Endothelial cell of umbilical vein (primary cell): Measurements from ENCODE around the gene RRAS. TPM values are rescaled to one million over a fixed set of nuclear protein-coding genes. Genes with fewer than 3 reads are reported as not detected.

Experiments
- BruUV-seq: library from RNA; stranded (reverse); fragments of 400-500 nt; replicated peaks from 2 replicates; lab custom pipeline; 2021; lab: Mats Ljungman, UMichigan
- CTCF ChIA-PET: fragments of 300-600, 350-600 bp; sonication (Branson Sonifier 250); formaldehyde crosslinking; loops from one replicate; lab custom pipeline; 2021; ENCODE audit warnings: antibody characterized with exemption, inconsistent platforms; lab: Charles Lee
- POLR2A ChIA-PET: fragments of 300-600, 350-600 bp; sonication (Branson Sonifier 250); formaldehyde crosslinking; loops from one replicate; lab custom pipeline; 2021; ENCODE audit warnings: antibody characterized with exemption, inconsistent platforms; lab: Charles Lee
- DNase-seq: peaks from one replicate; pipeline ENCODE4 v3.0.0-alpha.2; 2011; ENCODE audit warnings: low read depth, low spot score
- FAIRE-seq: peaks from 2 replicates; lab custom pipeline; 2011; peaks lifted over from hg19 to GRCh38; lab: Jason Lieb, UNC
- H2AFZ ChIP-seq: 2 replicates; pipeline ENCODE4 v1.6.0; 2012; ENCODE audit warnings: low read depth, low read length, control low read depth, inconsistent platforms
- H3K27ac ChIP-seq: 2 replicates; pipeline ENCODE4 v1.5.1; 2011; ENCODE audit warnings: low read depth, mild to moderate bottlenecking, control low read depth, low read length, moderate library complexity; ENCODE audit not compliant: insufficient read depth
- H3K27me3 ChIP-seq, 2 experiments: 2 replicates each; pipeline versions ENCODE4 v1.6.0 to v1.6.1; 2011; ENCODE audit warnings: low read length in 2 of 2, mixed read lengths in 1 of 2; ENCODE audit not compliant: control insufficient read depth in 2 of 2, insufficient read depth in 2 of 2
- H3K36me3 ChIP-seq, 2 experiments: 2 replicates in 1 of 2; 3 replicates in 1 of 2; pipeline ENCODE4 v1.5.1; 2011; ENCODE audit warnings: low read length in 2 of 2, mild to moderate bottlenecking in 1 of 2, moderate library complexity in 1 of 2; ENCODE audit not compliant: control insufficient read depth in 2 of 2, insufficient read depth in 2 of 2; ENCODE audit errors: extremely low read depth in 1 of 2
- H3K4me1 ChIP-seq: 3 replicates; pipeline ENCODE4 v1.5.1; 2011; ENCODE audit warnings: mild to moderate bottlenecking, low read length; ENCODE audit not compliant: control insufficient read depth, insufficient read depth; ENCODE audit errors: extremely low read depth
- H3K4me2 ChIP-seq: 2 replicates; pipeline ENCODE4 v1.6.1; 2011; ENCODE audit warnings: low read length, control low read depth, mixed read lengths; ENCODE audit not compliant: insufficient read depth
- H3K4me3 ChIP-seq, 3 experiments: fragments of 200-600 bp in 1 of 3; sonication (generic), shearing (Covaris generic) in 1 of 3; replicated peaks in 1 of 3; 2 replicates each; pipeline ENCODE4 v1.5.1; 2011 to 2016; ENCODE audit warnings: control low read depth in 3 of 3, low read length in 3 of 3, mild to moderate bottlenecking in 2 of 3, inconsistent platforms in 1 of 3, low read depth in 1 of 3, moderate library complexity in 1 of 3; ENCODE audit not compliant: insufficient read depth in 1 of 3
- H3K79me2 ChIP-seq: 2 replicates; pipeline ENCODE4 v1.6.0; 2012; ENCODE audit warnings: low read length, inconsistent platforms; ENCODE audit not compliant: control insufficient read depth, insufficient read depth
- H3K9ac ChIP-seq: replicated peaks from 2 replicates; pipeline ENCODE3; 2011; ENCODE audit warnings: low read length, control low read depth; ENCODE audit not compliant: insufficient read depth; ENCODE audit errors: extremely low read depth
- H3K9me1 ChIP-seq: replicated peaks from 3 replicates; pipeline ENCODE4 v1.6.0; 2011; ENCODE audit warnings: mild to moderate bottlenecking, low read length; ENCODE audit not compliant: control insufficient read depth, insufficient read depth; ENCODE audit errors: extremely low read depth
- H3K9me3 ChIP-seq: replicated peaks from 2 replicates; pipeline ENCODE4 v1.5.1; 2012; ENCODE audit warnings: low read length, inconsistent platforms; ENCODE audit not compliant: control insufficient read depth, insufficient read depth
- H4K20me1 ChIP-seq: replicated peaks from 2 replicates; pipeline ENCODE3; 2011; ENCODE audit warnings: mild to moderate bottlenecking, low read length; ENCODE audit not compliant: control insufficient read depth, insufficient read depth; ENCODE audit errors: extremely low read depth
- CTCF ChIP-seq, 2 donors: IDR thresholded peaks; 1 replicate in 1 of 2; 2 replicates in 1 of 2; pipeline ENCODE4 v1.5.1; 2011; ENCODE audit warnings: low read length in 2 of 2, mild to moderate bottlenecking in 2 of 2, moderate library complexity in 2 of 2, control low read depth in 1 of 2, inconsistent platforms in 1 of 2, low read depth in 1 of 2; ENCODE audit not compliant: insufficient read depth in 1 of 2; ENCODE audit errors: extremely low read depth in 1 of 2
- EZH2 ChIP-seq: IDR thresholded peaks from 2 replicates; pipeline ENCODE4 v1.6.1; 2012; ENCODE audit warnings: borderline replicate concordance, low read depth, mild to moderate bottlenecking, moderate library complexity, low read length, inconsistent platforms; ENCODE audit not compliant: severe bottlenecking
- FOS ChIP-seq: IDR thresholded peaks from 2 replicates; pipeline ENCODE4 v1.6.1; 2011; ENCODE audit warnings: mild to moderate bottlenecking, low read length, moderate library complexity, borderline replicate concordance; ENCODE audit not compliant: insufficient read depth
- GATA2 ChIP-seq: IDR thresholded peaks from 2 replicates; pipeline ENCODE4 v1.7.0; 2011; ENCODE audit warnings: low read depth, mild to moderate bottlenecking, moderate library complexity, mixed read lengths, low read length; ENCODE audit not compliant: insufficient read length, insufficient read depth
- JUN ChIP-seq: IDR thresholded peaks from 2 replicates; pipeline ENCODE4 v1.6.1; 2011; ENCODE audit warnings: borderline replicate concordance, low read depth; ENCODE audit not compliant: insufficient read length, insufficient read depth
- MAX ChIP-seq: IDR thresholded peaks from 2 replicates; pipeline ENCODE4 v1.6.1; 2011; ENCODE audit not compliant: insufficient read depth, insufficient read length
- MYC ChIP-seq: IDR thresholded peaks from one replicate; pipeline ENCODE4 v1.6.1; 2011; ENCODE audit warnings: mild to moderate bottlenecking, low read depth, low read length
- POLR2A ChIP-seq: IDR thresholded peaks from 2 replicates; pipeline ENCODE4 v1.6.1; 2012; ENCODE audit warnings: low read depth, mild to moderate bottlenecking, control low read depth, low read length
- POLR2AphosphoS5 ChIP-seq: IDR thresholded peaks from 2 replicates; pipeline ENCODE4 v1.6.1; 2012; ENCODE audit warnings: low read depth, mild to moderate bottlenecking, control low read depth, low read length, moderate library complexity; ENCODE audit not compliant: insufficient read depth
- dilution Hi-C: fragments of 300-500 bp; cut with MboI; formaldehyde crosslinking; loops from one replicate; pipeline ENCODE4 v1.15.0; 2019; ENCODE audit warnings: low sequenced_read_pairs; ENCODE audit not compliant: extremely low pct_ligation_motif_present
- intact Hi-C: fragments of 100-400 bp; cut with micrococcal nuclease; formaldehyde crosslinking; loops from one replicate; pipeline ENCODE4 v1.10.0; 2022
- polyA plus RNA-seq, 4 experiments: library from polyadenylated mRNA; depleted of rRNA in 3 of 4; stranded (reverse) in 3 of 4; unstranded in 1 of 4; fragments of >200 nt; gene quantifications; 2 replicates each; pipeline versions ENCODE4 v1.2.1 to v1.2.3, GENCODE V29; 2011 to 2012; ENCODE audit warnings: missing spikeins in 1 of 4
- total RNA-seq: library from RNA; stranded (reverse); gene quantifications from 2 replicates; pipeline ENCODE4 v1.2.3, GENCODE V29; 2021

Gene RRAS
- total and polyA plus RNA-seq, 2 donors (not counting 3 experiments of a cell fraction or from before 2014, with no cell fraction given) = 89.5 to 250 TPM

GRCh38 chr19:49687150-49687549 is 47.2 kb upstream of the RRAS start:
- Histone ChIP-seq H3K9me1 (no peaks in the 10 kb centered on the region), H3K9me3 (no peaks in the 10 kb centered on the region), H3K4me3 (no peak overlapping the region), H4K20me1 (no peaks in the 10 kb centered on the region), H3K27me3 (no peaks in the 10 kb centered on the region), H3K27ac (no peak overlapping the region), H3K4me1 (peaks cover 40% of the 10 kb centered on the region), H3K79me2 (peaks cover 2% of the 10 kb centered on the region), H3K4me2 (no peak overlapping the region), H2AFZ (no peak overlapping the region), H3K36me3 (peaks cover 4 to 29% of the 10 kb centered on the region in 2 experiments), H3K9ac (no peak overlapping the region)
- no peak for DNase-seq
- no TSS peak for BruUV-seq
- no peak for FAIRE-seq
- dilution Hi-C loops = no loop called here
- intact Hi-C loops = loop anchor here (5.0 kb wide), 1 partner anchor 120 kb away; no protein-coding TSS in a partner anchor
- TF ChIP-seq CTCF (IDR thresholded peaks at IDR 0.05; ENCODE audit: extremely low read depth in 1 of 2, insufficient read depth in 1 of 2, low read depth in 1 of 2, low read length in 2 of 2) (no peak), POLR2A (no peak), JUN (no peak), FOS (no peak), GATA2 (no peak)
- POLR2A ChIA-PET = no interaction called here
- CTCF ChIA-PET = no interaction called here

GRCh38 chr19:49686503-49687088 is 46.7 kb upstream of the RRAS start:
- H4K20me1 ChIP-seq = no peaks in the 10 kb centered on the region

More at GRCh38 chr19:49686503-49687088, 46.7 kb upstream of the RRAS start:
- DNase-seq (no peak), FAIRE-seq (no peak)
- H3K4me2 ChIP-seq = no peak overlapping the region
- no peak overlapping the region for H3K4me3 ChIP-seq
- H3K4me1 ChIP-seq = peaks cover 39% of the 10 kb centered on the region
- BruUV-seq = no TSS peak
- H3K27me3 ChIP-seq = no peaks in the 10 kb centered on the region
- peaks cover 7% of the 10 kb centered on the region for H3K79me2 ChIP-seq
- peaks cover 8 to 34% of the 10 kb centered on the region in 2 experiments for H3K36me3 ChIP-seq
- H3K27ac ChIP-seq = no peak overlapping the region
- ChIA-PET CTCF (no interaction called here), POLR2A (no interaction called here)
- no peaks in the 10 kb centered on the region for H3K9me1 ChIP-seq
- H3K9ac ChIP-seq = no peak overlapping the region
- TF ChIP-seq POLR2AphosphoS5 = no peak
- no peak for TF ChIP-seq FOS
- TF ChIP-seq MAX = no peak
- TF ChIP-seq JUN = no peak
- no peak for TF ChIP-seq GATA2
- no peak for TF ChIP-seq EZH2
- TF ChIP-seq MYC = no peak
- TF ChIP-seq POLR2A = no peak
- TF ChIP-seq CTCF (IDR thresholded peaks at IDR 0.05; ENCODE audit: extremely low read depth in 1 of 2, insufficient read depth in 1 of 2, low read depth in 1 of 2, low read length in 2 of 2) = no peak
- intact Hi-C loops = loop anchor here (5.0 kb wide), 1 partner anchor 121 kb away; no protein-coding TSS in a partner anchor
- no peak overlapping the region for H2AFZ ChIP-seq
- H3K9me3 ChIP-seq = no peaks in the 10 kb centered on the region
- dilution Hi-C loops = no loop called here
